NCI-H1105 (cell line): ENCODE measurements around the gene OGDH.
"Not testable (repeated sequence)": the region's sequence is repeated elsewhere in the genome, so short reads cannot be mapped to it uniquely, and the experiment has no call there.

ENCODE experiments used
- DNase-seq: peaks from one replicate; lab custom pipeline; 2025; lab: John Stamatoyannopoulos, UW

The OGDH gene

GRCh38 chr7:44673324-44673723 lies 66.9 kb downstream of the OGDH start:
- no peak for DNase-seq

GRCh38 chr7:44673771-44674170 lies 67.3 kb downstream of the OGDH start:
- DNase-seq, result no peak

GRCh38 chr7:44674381-44674780 lies 68.0 kb downstream of the OGDH start:
- DNase-seq, result no peak

GRCh38 chr7:44676776-44677175 lies 70.3 kb downstream of the OGDH start:
- no peak for DNase-seq

- no peak for DNase-seq
These were observed 71.7 kb downstream of the OGDH start for GRCh38 chr7:44678101-44678470.

GRCh38 chr7:44678471-44679179 lies 72.2 kb downstream of the OGDH start:
- DNase-seq, result no peak

- no peak for DNase-seq
These were observed 75.2 kb downstream of the OGDH start for GRCh38 chr7:44681645-44682044.

GRCh38 chr7:44685723-44686122 lies 79.3 kb downstream of the OGDH start:
- DNase-seq, result no peak

- DNase-seq, result no peak
These were observed 83.0 kb downstream of the OGDH start for GRCh38 chr7:44689427-44689826.

GRCh38 chr7:44693641-44694313 lies 87.3 kb downstream of the OGDH start:
- DNase-seq, result no peak

GRCh38 chr7:44694326-44694725 lies 87.9 kb downstream of the OGDH start:
- no peak for DNase-seq

- DNase-seq, result no peak
These were observed 88.3 kb downstream of the OGDH start for GRCh38 chr7:44694766-44695165.

- no peak for DNase-seq
These were observed 89.3 kb downstream of the OGDH start for GRCh38 chr7:44695756-44696155.

GRCh38 chr7:44696728-44697127 lies 90.3 kb downstream of the OGDH start:
- no peak for DNase-seq

GRCh38 chr7:44697136-44698045 lies 91.0 kb downstream of the OGDH start:
- DNase-seq, result no peak

GRCh38 chr7:44698046-44698580 lies 91.7 kb downstream of the OGDH start:
- DNase-seq, result no peak

- DNase-seq, result not testable (repeated sequence)
These were observed 93.2 kb downstream of the OGDH start for GRCh38 chr7:44699598-44699997.

- DNase-seq, result no peak
These were observed 93.9 kb downstream of the OGDH start for GRCh38 chr7:44700322-44700721.

GRCh38 chr7:44703391-44703790 lies 97.0 kb downstream of the OGDH start:
- not testable (repeated sequence) for DNase-seq

GRCh38 chr7:44703921-44704320 lies 97.5 kb downstream of the OGDH start:
- no peak for DNase-seq

GRCh38 chr7:44705434-44705833 lies 99.0 kb downstream of the OGDH start:
- DNase-seq, result no peak

GRCh38 chr7:44706788-44707557 lies 100.5 kb downstream of the OGDH start:
- no peak for DNase-seq
